Keratinocyte (primary cell): ENCODE measurements around the gene LRRC42. TPM values are rescaled to one million over a fixed set of nuclear protein-coding genes. Genes with fewer than 3 reads are reported as not detected.

Source experiments
- DNase-seq: peaks from one replicate; pipeline ENCODE4 v3.0.0-alpha.2; 2011; ENCODE audit warnings: low read depth, missing footprints, low spot score
- FAIRE-seq: peaks from 2 replicates; lab custom pipeline; 2011; peaks lifted over from hg19 to GRCh38; lab: Jason Lieb, UNC
- H2AFZ ChIP-seq: 2 replicates; pipeline ENCODE4 v1.6.0; 2012; ENCODE audit warnings: low read length, control low read depth, inconsistent platforms; ENCODE audit not compliant: control insufficient read depth
- H3K27ac ChIP-seq: 2 replicates; pipeline ENCODE4 v1.5.1; 2011; ENCODE audit warnings: low read length; ENCODE audit not compliant: control insufficient read depth, insufficient read depth
- H3K27me3 ChIP-seq: 3 replicates; pipeline ENCODE4 v1.6.0; 2011; ENCODE audit warnings: low read length; ENCODE audit not compliant: control insufficient read depth, insufficient read depth; ENCODE audit errors: extremely low read depth
- H3K36me3 ChIP-seq, 2 experiments: 2 replicates in 1 of 2; 3 replicates in 1 of 2; pipeline ENCODE4 v1.5.1; 2011; ENCODE audit warnings: low read length in 2 of 2, mild to moderate bottlenecking in 1 of 2; ENCODE audit not compliant: control insufficient read depth in 2 of 2, insufficient read depth in 2 of 2; ENCODE audit errors: extremely low read depth in 1 of 2
- H3K4me1 ChIP-seq: 3 replicates; pipeline ENCODE4 v1.5.1; 2011; ENCODE audit warnings: low read length; ENCODE audit not compliant: control insufficient read depth, insufficient read depth; ENCODE audit errors: extremely low read depth
- H3K4me2 ChIP-seq: 3 replicates; pipeline ENCODE4 v1.6.0; 2011; ENCODE audit warnings: low read depth, low read length; ENCODE audit not compliant: control insufficient read depth, insufficient read depth; ENCODE audit errors: extremely low read depth
- H3K4me3 ChIP-seq, 3 experiments: fragments of 200-600 bp in 1 of 3; sonication (generic) in 1 of 3; 2 replicates in 2 of 3; 3 replicates in 1 of 3; pipeline ENCODE4 v1.5.1; 2011 to 2016; ENCODE audit warnings: low read length in 3 of 3, mild to moderate bottlenecking in 3 of 3, control low read depth in 2 of 3, inconsistent platforms in 1 of 3, low read depth in 1 of 3, mixed read lengths in 1 of 3, mixed run types in 1 of 3, moderate library complexity in 1 of 3; ENCODE audit not compliant: control insufficient read depth in 2 of 3, insufficient read depth in 2 of 3; ENCODE audit errors: extremely low read depth in 1 of 3
- H3K79me2 ChIP-seq: 2 replicates; pipeline ENCODE4 v1.6.0; 2012; ENCODE audit warnings: low read length; ENCODE audit not compliant: control insufficient read depth, insufficient read depth
- H3K9ac ChIP-seq: 3 replicates; pipeline ENCODE4 v1.6.0; 2011; ENCODE audit warnings: low read length; ENCODE audit not compliant: control insufficient read depth, insufficient read depth; ENCODE audit errors: extremely low read depth
- H3K9me1 ChIP-seq: 3 replicates; pipeline ENCODE4 v1.6.0; 2011; ENCODE audit warnings: low read length; ENCODE audit not compliant: control insufficient read depth, insufficient read depth; ENCODE audit errors: extremely low read depth
- H3K9me3 ChIP-seq: 2 replicates; pipeline ENCODE4 v1.5.1; 2012; ENCODE audit warnings: low read depth, low read length; ENCODE audit not compliant: control insufficient read depth
- H4K20me1 ChIP-seq: 3 replicates; pipeline ENCODE4 v1.6.0; 2011; ENCODE audit warnings: low read length; ENCODE audit not compliant: control insufficient read depth, insufficient read depth; ENCODE audit errors: extremely low read depth
- CTCF ChIP-seq, 3 experiments: IDR thresholded peaks in 1 of 3; conservative IDR thresholded peaks in 1 of 3; optimal IDR thresholded peaks in 1 of 3; 2 replicates in 2 of 3; 3 replicates in 1 of 3; pipeline versions ENCODE3 to v1.5.1; 2011; ENCODE audit warnings: low read length in 3 of 3, mild to moderate bottlenecking in 3 of 3, moderate library complexity in 2 of 3, control low read depth in 1 of 3, inconsistent platforms in 1 of 3; ENCODE audit not compliant: insufficient read depth in 2 of 3; ENCODE audit errors: extremely low read depth in 1 of 3
- EZH2 ChIP-seq: IDR thresholded peaks from one replicate; pipeline ENCODE4 v1.6.1; 2012; ENCODE audit warnings: inconsistent platforms, mild to moderate bottlenecking, low read length, moderate library complexity
- dilution Hi-C: fragments of 300-500 bp; cut with MboI; formaldehyde crosslinking; loops from one replicate; pipeline ENCODE4 v1.7.0; 2020; ENCODE audit warnings: low sequenced_read_pairs; ENCODE audit not compliant: extremely low pct_ligation_motif_present
- polyA plus RNA-seq, 5 experiments: library from polyadenylated mRNA; depleted of rRNA in 3 of 5; stranded (reverse) in 3 of 5; stranded (forward) in 1 of 5; unstranded in 1 of 5; fragments of >200 nt; gene quantifications; 1 replicate in 1 of 5; 2 replicates in 3 of 5; 3 replicates in 1 of 5; pipeline versions ENCODE4 v1.2.1 to v1.2.3, GENCODE V29; 2011 to 2012; ENCODE audit warnings: missing spikeins in 2 of 5, low read depth in 1 of 5, low replicate concordance in 1 of 5

The LRRC42 gene
- polyA plus RNA-seq, 1 donor (not counting 4 experiments of a cell fraction or from before 2014, with no cell fraction given): 61.8 TPM

GRCh38 chr1:53975861-53976260 lies 29.7 kb downstream of the LRRC42 start:
- no peaks in the 10 kb centered on the region for H3K9me3 ChIP-seq
- H3K9me1 ChIP-seq: no peaks in the 10 kb centered on the region
- H3K4me2 ChIP-seq: no peak overlapping the region
- no peaks in the 10 kb centered on the region for H3K4me1 ChIP-seq
- FAIRE-seq (no peak), DNase-seq (no peak)
- no peaks in the 10 kb centered on the region for H3K79me2 ChIP-seq
- no peak overlapping the region for H2AFZ ChIP-seq
- H4K20me1 ChIP-seq: no peaks in the 10 kb centered on the region
- no peak overlapping the region for H3K27ac ChIP-seq
- H3K4me3 ChIP-seq: no peak overlapping the region
- H3K27me3 ChIP-seq: no peaks in the 10 kb centered on the region
- no peak overlapping the region for H3K9ac ChIP-seq
- dilution Hi-C loops: no loop called here
- no peak for TF ChIP-seq EZH2
- no peak for TF ChIP-seq CTCF (optimal IDR thresholded peaks at IDR 0.05 in 1 of 3, IDR thresholded peaks at IDR 0.05 in 1 of 3, conservative IDR thresholded peaks at IDR 0.05 in 1 of 3; ENCODE audit: extremely low read depth in 1 of 3, insufficient read depth in 2 of 3, low read length in 3 of 3)
- peaks cover 0 to 4% of the 10 kb centered on the region in 2 experiments for H3K36me3 ChIP-seq

- no peak for TF ChIP-seq EZH2
- no peak for TF ChIP-seq CTCF (optimal IDR thresholded peaks at IDR 0.05 in 1 of 3, IDR thresholded peaks at IDR 0.05 in 1 of 3, conservative IDR thresholded peaks at IDR 0.05 in 1 of 3; ENCODE audit: extremely low read depth in 1 of 3, insufficient read depth in 2 of 3, low read length in 3 of 3)
- no peaks in the 10 kb centered on the region for H3K36me3 ChIP-seq
- H3K79me2 ChIP-seq: no peaks in the 10 kb centered on the region
- no peak overlapping the region for H3K4me2 ChIP-seq
- no peaks in the 10 kb centered on the region for H3K9me1 ChIP-seq
- dilution Hi-C loops: no loop called here
- no peak overlapping the region for H2AFZ ChIP-seq
- H3K27ac ChIP-seq: no peak overlapping the region
- no peaks in the 10 kb centered on the region for H4K20me1 ChIP-seq
- peaks cover 8% of the 10 kb centered on the region for H3K4me1 ChIP-seq
- no peak overlapping the region for H3K4me3 ChIP-seq
- DNase-seq: no peak
- no peaks in the 10 kb centered on the region for H3K9me3 ChIP-seq
- no peaks in the 10 kb centered on the region for H3K27me3 ChIP-seq
- FAIRE-seq: no peak
- H3K9ac ChIP-seq: no peak overlapping the region
Measured at GRCh38 chr1:53979712-53980450, 33.7 kb downstream of the LRRC42 start.
